ENCODE measurements around the gene CNTNAP2. TPM values are rescaled to one million over a fixed set of nuclear protein-coding genes. Genes with fewer than 3 reads are reported as not detected.

The CNTNAP2 gene
- total RNA-seq, 1 donor from 2014 or later = 0.59 TPM

- no peaks in the 10 kb centered on the region for H3K9me3 ChIP-seq
- TF ChIP-seq CTCF (IDR thresholded peaks at IDR 0.05) = no peak
- no peaks in the 10 kb centered on the region for H3K4me1 ChIP-seq
- ATAC-seq = no peak
- H3K27me3 ChIP-seq (ENCODE audit: low read depth) = no peaks in the 10 kb centered on the region
- H3K4me3 ChIP-seq = no peak overlapping the region
- H3K27ac ChIP-seq = no peak overlapping the region
- no peak for DNase-seq
- intact Hi-C loops (cut with DNase I) = no loop called here
- H3K36me3 ChIP-seq = no peaks in the 10 kb centered on the region
Measured at GRCh38 chr7:148436571-148436970, 2320.0 kb downstream of the CNTNAP2 start.

- Histone ChIP-seq H3K4me1 (no peaks in the 10 kb centered on the region), H3K9me3 (no peaks in the 10 kb centered on the region), H3K27ac (no peak overlapping the region), H3K27me3 (ENCODE audit: low read depth) (no peaks in the 10 kb centered on the region), H3K4me3 (no peak overlapping the region), H3K36me3 (no peaks in the 10 kb centered on the region)
- intact Hi-C loops (cut with DNase I) = no loop called here
- no peak for TF ChIP-seq CTCF (IDR thresholded peaks at IDR 0.05)
- DNase-seq = no peak
- no peak for ATAC-seq
Measured at GRCh38 chr7:148437043-148437442, 2320.4 kb downstream of the CNTNAP2 start.

GRCh38 chr7:148442141-148442655 lies 2325.6 kb downstream of the CNTNAP2 start:
- intact Hi-C loops (cut with DNase I) = no loop called here
- no peak for TF ChIP-seq CTCF (IDR thresholded peaks at IDR 0.05)

GRCh38 chr7:148442933-148443332 lies 2326.3 kb downstream of the CNTNAP2 start:
- H3K4me3 ChIP-seq = no peak overlapping the region
- intact Hi-C loops (cut with DNase I) = no loop called here
- H3K9me3 ChIP-seq = no peaks in the 10 kb centered on the region
- no peak for ATAC-seq
- no peaks in the 10 kb centered on the region for H3K36me3 ChIP-seq
- no peak for TF ChIP-seq CTCF (IDR thresholded peaks at IDR 0.05)
- H3K27ac ChIP-seq = no peak overlapping the region
- no peaks in the 10 kb centered on the region for H3K4me1 ChIP-seq
- H3K27me3 ChIP-seq (ENCODE audit: low read depth) = no peaks in the 10 kb centered on the region
- DNase-seq = no peak

More at GRCh38 chr7:148442141-148442655, 2325.6 kb downstream of the CNTNAP2 start:
- H3K27ac ChIP-seq = no peak overlapping the region
- no peaks in the 10 kb centered on the region for H3K4me1 ChIP-seq
- ATAC-seq (no peak), DNase-seq (no peak)
- no peaks in the 10 kb centered on the region for H3K36me3 ChIP-seq
- H3K9me3 ChIP-seq = no peaks in the 10 kb centered on the region
- no peaks in the 10 kb centered on the region for H3K27me3 ChIP-seq (ENCODE audit: low read depth)
- no peak overlapping the region for H3K4me3 ChIP-seq

- H3K27ac ChIP-seq = no peak overlapping the region
- DNase-seq (no peak), ATAC-seq (no peak)
- intact Hi-C loops (cut with DNase I) = no loop called here
- H3K27me3 ChIP-seq (ENCODE audit: low read depth) = no peaks in the 10 kb centered on the region
- no peaks in the 10 kb centered on the region for H3K36me3 ChIP-seq
- no peak for TF ChIP-seq CTCF (IDR thresholded peaks at IDR 0.05)
- no peaks in the 10 kb centered on the region for H3K4me1 ChIP-seq
- no peak overlapping the region for H3K4me3 ChIP-seq
- H3K9me3 ChIP-seq = no peaks in the 10 kb centered on the region
Measured at GRCh38 chr7:148445260-148446044, 2328.9 kb downstream of the CNTNAP2 start.

Data from lower lobe of right lung (tissue), 2 donors.